Muscle of arm (tissue), 14 donors: ENCODE results near the gene SCUBE3. TPM values are rescaled to one million over a fixed set of nuclear protein-coding genes. Genes with fewer than 3 reads are reported as not detected.

Experiments
- DNase-seq: peaks from one replicate; pipeline ENCODE4 v3.0.0-alpha.2; 2013
- long read RNA-seq, 11 donors: transcript quantifications; one replicate each; lab custom pipeline, GENCODE V29; 2026
- polyA plus RNA-seq, 12 donors: library from polyadenylated mRNA; unstranded; fragments of 120-200 nt; gene quantifications; one replicate each; pipeline ENCODE4 v1.2.1, GENCODE V29; 2013; ENCODE audit not compliant: insufficient read length in 12 of 12

SCUBE3 gene
- polyA plus RNA-seq, result 1 to 10 TPM in 8 of 12 donors, under 1 TPM in 2, not detected in 2; 0.68 to 4.4 (median 1.4) TPM
- long read RNA-seq, donor 1, full-length matches to known transcripts, result 1 of 1 reads
- long read RNA-seq, donor 1, partial matches to known transcripts, result 0 of 1 reads
- long read RNA-seq, donor 1, other reads (novel, unspliced or antisense), result 0 of 1 reads
- long read RNA-seq, donor 2, result 0 reads
- long read RNA-seq, donor 3, result 0 reads
- long read RNA-seq, donor 4, result 0 reads
- long read RNA-seq, donor 5, result 0 reads
- long read RNA-seq, donor 6, result 0 reads
- long read RNA-seq, donor 7, result 0 reads
- long read RNA-seq, donor 8, result 0 reads
- long read RNA-seq, donor 9, result 0 reads
- long read RNA-seq, donor 10, result 0 reads
- long read RNA-seq, donor 11, result 0 reads

GRCh38 chr6:35213824-35214756 lies at the start of gene SCUBE3:
SCUBE3 (plus strand) TSS chr6:35213956; CDS start chr6:35214419, 463 bp downstream.
- peak; percentile 47 for DNase-seq

GRCh38 chr6:35164277-35164676 lies 49.5 kb upstream of the SCUBE3 start:
- no peak for DNase-seq

GRCh38 chr6:35164868-35165267 lies 48.9 kb upstream of the SCUBE3 start:
- DNase-seq, result no peak

DNA sequence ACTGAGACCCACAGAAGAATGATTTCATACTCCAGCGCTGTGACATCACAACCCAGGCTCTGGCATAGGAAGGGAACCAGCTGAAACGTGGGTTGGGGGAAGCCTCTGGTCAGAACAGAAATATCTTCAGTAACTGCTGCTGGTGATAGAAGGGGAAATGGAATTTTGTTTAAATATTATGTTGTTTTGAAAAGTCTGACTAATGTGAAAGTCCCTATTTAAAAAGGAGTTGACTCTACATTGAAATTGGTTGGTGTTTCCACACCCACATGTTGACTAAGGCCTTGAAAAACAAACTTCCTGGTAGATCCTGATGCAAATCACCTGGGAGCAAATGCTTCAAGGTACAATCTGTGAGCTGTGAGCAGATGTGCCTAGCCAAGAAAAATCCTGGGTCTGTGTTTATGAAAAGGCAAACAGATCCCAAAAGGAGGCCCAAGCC lies 48.1 kb upstream of the SCUBE3 start:
- DNase-seq, result no peak

DNA sequence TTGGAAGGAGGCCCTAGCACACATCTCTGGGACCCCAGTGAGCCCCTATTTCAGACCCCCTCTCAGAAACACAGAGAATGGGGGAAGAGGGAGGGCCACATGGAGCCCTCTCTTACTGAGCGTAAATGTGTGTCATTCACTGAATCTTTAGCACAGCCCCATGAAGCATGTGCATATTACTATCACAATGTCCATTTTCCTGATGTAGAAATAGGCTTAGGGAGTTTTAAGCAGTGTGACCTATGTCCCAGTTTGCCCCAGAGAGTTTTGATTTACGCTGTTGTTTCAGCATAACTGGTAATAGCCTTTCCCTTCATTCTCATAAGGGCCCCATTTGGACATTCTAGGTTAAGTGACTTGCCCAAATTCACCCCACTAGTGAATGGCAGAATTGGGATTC lies 47.6 kb upstream of the SCUBE3 start:
- DNase-seq, result no peak

GRCh38 chr6:35166520-35166919 lies 47.2 kb upstream of the SCUBE3 start:
- DNase-seq, result no peak

DNA sequence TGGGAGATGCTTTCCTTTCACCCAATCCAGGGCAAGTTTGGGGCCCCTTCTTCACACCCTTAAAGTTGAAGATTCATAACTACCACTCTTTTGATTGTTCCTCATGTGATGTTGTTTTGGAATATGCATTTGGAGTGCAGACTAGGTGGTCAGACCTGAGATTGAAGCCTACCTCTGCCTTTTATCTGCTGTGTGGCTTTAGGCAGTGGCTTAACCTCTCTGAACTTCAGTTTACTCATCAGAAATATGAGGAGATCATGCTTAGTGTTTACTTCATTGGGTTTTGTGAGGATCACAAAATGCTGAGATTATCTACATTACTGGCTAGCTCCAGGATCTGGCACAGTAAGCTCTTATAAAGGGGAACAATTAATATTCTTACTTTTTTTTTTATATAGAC lies 46.3 kb upstream of the SCUBE3 start:
- DNase-seq, result no peak

DNA sequence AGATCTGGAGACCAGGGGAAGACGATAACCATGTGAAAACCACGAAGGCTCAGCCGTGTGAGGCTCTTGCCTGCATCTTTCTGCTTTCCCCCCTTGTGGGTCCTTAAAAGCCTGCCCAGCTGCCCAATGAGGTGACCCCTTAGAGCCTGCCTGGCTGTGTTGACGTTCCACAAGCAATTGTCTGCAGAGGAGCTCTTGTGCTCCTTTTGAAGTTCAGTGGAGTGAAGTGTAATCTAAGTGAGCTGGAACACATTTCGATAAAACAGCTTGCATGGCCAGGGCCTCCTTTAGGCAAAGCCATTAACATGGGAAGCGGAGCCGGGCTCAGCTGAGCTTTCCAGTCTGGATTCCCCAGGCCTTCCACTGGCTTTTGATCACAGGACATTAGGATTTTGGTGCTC lies 45.3 kb upstream of the SCUBE3 start:
- DNase-seq, result no peak

GRCh38 chr6:35170166-35170565 lies 43.6 kb upstream of the SCUBE3 start:
- no peak for DNase-seq

DNA sequence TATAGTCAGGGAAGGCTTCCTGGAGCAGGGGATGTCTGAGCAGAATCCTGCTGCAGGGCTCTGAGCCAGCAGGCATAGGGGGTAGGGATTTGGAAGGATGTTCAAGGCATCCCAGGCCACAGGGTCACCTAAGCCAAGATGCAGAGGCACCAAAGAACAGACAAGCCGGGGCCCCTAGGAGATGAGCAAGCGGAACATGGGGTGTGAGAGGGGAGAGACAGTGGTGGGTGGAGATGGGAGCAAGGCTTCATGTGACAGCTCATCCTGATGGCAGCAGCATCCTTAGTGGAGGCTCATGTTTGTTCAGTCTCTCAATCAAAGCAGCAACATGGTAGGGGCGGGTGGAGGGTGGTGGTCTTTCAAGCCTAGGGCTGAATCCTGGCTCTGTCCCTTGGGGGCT lies 42.9 kb upstream of the SCUBE3 start:
- DNase-seq, result no peak

- no peak for DNase-seq
Measured at GRCh38 chr6:35173044-35173426, 40.7 kb upstream of the SCUBE3 start.

DNA sequence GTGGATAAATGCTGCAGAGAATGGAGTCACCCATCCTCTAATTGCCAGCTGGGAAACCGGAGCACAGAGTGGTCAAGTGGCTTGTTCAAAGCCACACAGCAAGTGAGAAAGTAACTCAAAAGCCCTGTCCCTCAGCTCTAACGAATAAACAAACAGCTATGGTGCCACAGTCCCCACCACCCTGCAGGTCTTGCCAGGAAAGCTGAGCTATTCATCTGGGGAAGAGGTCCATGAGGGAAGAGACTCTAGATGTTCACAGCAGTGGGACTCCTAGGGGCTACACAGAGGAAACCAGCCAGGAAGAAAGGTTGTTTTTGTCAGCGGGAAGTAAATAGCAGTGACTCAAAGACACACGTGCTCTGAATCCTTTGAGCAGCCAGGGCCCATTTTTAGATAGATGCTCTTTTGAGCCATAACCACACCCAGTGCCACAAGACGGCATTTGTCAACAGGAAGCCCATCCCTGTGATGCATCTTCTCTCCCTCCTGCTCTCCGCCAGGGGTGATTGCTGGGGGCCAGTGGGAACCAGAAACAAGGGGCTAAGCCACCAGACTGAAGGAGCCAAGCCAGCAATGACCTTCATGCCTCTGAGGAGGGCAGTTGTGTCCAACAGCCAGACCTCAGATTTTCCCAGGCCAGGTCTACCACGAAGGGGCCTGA lies 40.2 kb upstream of the SCUBE3 start:
- DNase-seq, result no peak

DNA sequence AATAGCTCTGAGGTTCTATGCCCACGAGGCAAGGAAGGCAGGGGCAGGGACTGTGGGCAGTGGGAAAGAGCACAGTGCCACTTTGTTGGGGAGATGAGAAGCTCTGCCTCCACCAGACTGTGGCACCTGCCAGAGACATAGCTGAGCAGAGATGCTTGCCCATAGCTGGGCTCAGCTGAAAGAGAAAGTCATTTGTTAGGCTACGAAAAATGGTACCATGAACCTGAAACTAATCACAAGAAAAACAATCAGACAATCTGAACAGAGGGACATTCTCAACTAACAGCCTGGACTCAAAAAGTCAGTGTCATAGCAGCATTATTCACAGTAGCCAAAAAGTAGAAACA lies 39.7 kb upstream of the SCUBE3 start:
- DNase-seq, result no peak

DNA sequence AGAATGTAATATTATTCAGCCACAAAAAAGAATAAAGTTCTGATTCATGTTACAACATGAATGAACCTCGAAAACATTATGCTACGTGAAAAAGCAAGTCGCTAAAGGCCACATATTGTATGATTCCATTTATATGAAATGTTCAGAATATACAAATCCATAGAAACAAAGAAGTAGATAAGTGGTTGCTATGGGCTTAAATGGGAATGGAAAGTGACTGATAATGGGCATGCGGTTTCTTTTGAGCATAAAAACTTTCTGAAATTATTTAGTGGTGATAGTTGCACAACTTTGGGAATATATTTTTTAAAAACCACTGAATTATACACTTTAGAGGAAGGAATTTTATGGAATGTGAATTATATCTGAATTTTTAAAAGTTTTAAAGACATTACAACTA lies 39.3 kb upstream of the SCUBE3 start:
- no peak for DNase-seq

GRCh38 chr6:35176301-35177024 lies 37.3 kb upstream of the SCUBE3 start:
- no peak for DNase-seq

- DNase-seq, result no peak
Measured at GRCh38 chr6:35177157-35177556, 36.6 kb upstream of the SCUBE3 start.

GRCh38 chr6:35177596-35177995 lies 36.2 kb upstream of the SCUBE3 start:
- DNase-seq, result no peak

- no peak for DNase-seq
Measured at GRCh38 chr6:35178012-35178411, 35.7 kb upstream of the SCUBE3 start.

DNA sequence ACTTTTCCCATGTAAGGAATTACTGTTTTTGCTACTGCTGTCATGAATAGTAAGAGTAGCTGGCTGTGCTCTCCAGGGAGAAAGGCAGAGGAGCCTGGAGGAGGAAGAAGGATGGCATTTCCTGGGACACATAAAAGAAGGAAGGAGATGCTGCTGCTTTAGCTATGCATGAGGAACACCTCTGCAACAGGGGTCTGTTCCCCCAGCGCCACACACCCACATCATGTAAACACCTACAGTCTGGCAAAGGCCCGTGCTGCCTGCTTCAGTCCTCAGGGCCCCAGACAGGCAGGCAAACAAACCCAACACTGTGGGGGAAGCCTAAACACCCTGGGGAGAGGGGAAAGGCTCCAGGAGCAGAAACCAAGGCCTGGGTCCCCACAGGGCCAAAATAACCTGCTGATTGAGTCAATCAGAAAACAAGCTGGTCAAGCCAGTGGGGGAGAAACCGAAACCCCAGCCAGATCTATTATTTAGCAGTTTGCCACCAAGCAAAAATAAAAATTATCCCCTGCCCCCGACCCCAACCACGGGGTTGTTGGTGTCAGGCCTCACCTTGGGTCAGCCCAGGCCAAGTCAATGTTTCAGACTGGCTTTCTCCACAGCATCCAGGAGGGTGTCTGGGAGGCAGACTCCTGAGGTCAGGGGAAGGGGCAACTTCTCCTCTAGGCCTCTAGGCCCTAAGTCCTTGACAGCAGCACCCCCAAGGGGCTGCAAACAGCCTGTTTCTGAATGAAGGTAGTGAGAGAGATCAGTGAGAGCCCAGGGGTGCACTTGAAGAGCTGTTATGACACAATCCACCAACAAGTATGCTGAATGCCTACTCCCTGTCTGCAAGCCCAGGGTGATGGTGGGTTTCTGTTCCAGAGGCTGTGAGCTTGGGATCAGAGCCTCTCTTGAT lies 34.6 kb upstream of the SCUBE3 start:
- no peak for DNase-seq

- no peak for DNase-seq
Measured at GRCh38 chr6:35179901-35180535, 33.7 kb upstream of the SCUBE3 start.
